KMS-11 (cell line): ENCODE data around the gene IGFBP6.

Source experiments
- H2AFZ ChIP-seq: fragments of 200-600 bp; sonication (generic); 2 replicates; pipeline ENCODE4 v1.6.1; 2016; ENCODE audit warnings: antibody characterized with exemption, mixed run types, low read depth
- H3K27ac ChIP-seq: fragments of 200-600 bp; sonication (generic); 2 replicates; pipeline ENCODE4 v1.6.1; 2016; ENCODE audit warnings: mild to moderate bottlenecking, mixed run types
- H3K27me3 ChIP-seq: fragments of 200-600 bp; sonication (generic); 2 replicates; pipeline ENCODE4 v1.6.1; 2017; ENCODE audit warnings: mild to moderate bottlenecking, low read depth, mixed run types, moderate library complexity; ENCODE audit not compliant: insufficient read depth
- H3K36me3 ChIP-seq: fragments of 200-600 bp; sonication (generic); 2 replicates; pipeline ENCODE4 v1.6.1; 2017; ENCODE audit warnings: mild to moderate bottlenecking, mixed run types; ENCODE audit not compliant: insufficient read depth
- H3K4me1 ChIP-seq: fragments of 200-600 bp; sonication (generic); 2 replicates; pipeline ENCODE4 v1.6.1; 2016; ENCODE audit warnings: mild to moderate bottlenecking, low read depth, mixed run types; ENCODE audit not compliant: poor library complexity, severe bottlenecking
- H3K4me2 ChIP-seq: fragments of 200-600 bp; sonication (generic); 2 replicates; pipeline ENCODE4 v1.7.0; 2016; ENCODE audit warnings: mild to moderate bottlenecking, mixed run types
- H3K4me3 ChIP-seq: fragments of 200-600 bp; sonication (generic); IDR thresholded peaks from 2 replicates; pipeline ENCODE4 v1.6.1; 2017; ENCODE audit warnings: low read depth, low read length, mixed read lengths; ENCODE audit not compliant: insufficient read depth
- H3K79me2 ChIP-seq: fragments of 200-600 bp; sonication (generic); 2 replicates; pipeline ENCODE4 v1.6.1; 2016; ENCODE audit warnings: low read depth, mixed run types; ENCODE audit not compliant: insufficient read depth
- H3K9ac ChIP-seq: fragments of 200-600 bp; sonication (generic); 2 replicates; pipeline ENCODE4 v1.6.1; 2016; ENCODE audit warnings: mild to moderate bottlenecking, mixed run types
- H4K20me1 ChIP-seq: fragments of 200-600 bp; sonication (generic); 2 replicates; pipeline ENCODE4 v1.6.1; 2016; ENCODE audit warnings: mild to moderate bottlenecking, mixed run types; ENCODE audit not compliant: insufficient read depth
- CTCF ChIP-seq: fragments of 200-600 bp; sonication (generic); conservative IDR thresholded peaks from 2 replicates; pipeline ENCODE4 v1.6.1; 2017; ENCODE audit warnings: low read depth, mild to moderate bottlenecking, antibody characterized with exemption, low read length, moderate library complexity, mixed read lengths

IGFBP6 gene

GRCh38 chr12:53124352-53124723 is 26.9 kb downstream of the IGFBP6 start:
- no peak overlapping the region for H3K27ac ChIP-seq
- H3K4me1 ChIP-seq = peaks cover 7% of the 10 kb centered on the region
- H3K9ac ChIP-seq = no peak overlapping the region
- no peak overlapping the region for H2AFZ ChIP-seq
- no peak for TF ChIP-seq CTCF
- H3K79me2 ChIP-seq = no peaks in the 10 kb centered on the region
- no peaks in the 10 kb centered on the region for H3K27me3 ChIP-seq
- no peaks in the 10 kb centered on the region for H3K36me3 ChIP-seq
- H3K4me3 ChIP-seq = no peak overlapping the region
- H3K4me2 ChIP-seq = no peak overlapping the region
- H4K20me1 ChIP-seq = no peaks in the 10 kb centered on the region

GRCh38 chr12:53127169-53127568 is 29.7 kb downstream of the IGFBP6 start:
- Histone ChIP-seq H3K79me2 (no peaks in the 10 kb centered on the region), H3K9ac (no peak overlapping the region), H3K4me1 (peaks cover 7% of the 10 kb centered on the region), H4K20me1 (no peaks in the 10 kb centered on the region), H3K27me3 (no peaks in the 10 kb centered on the region), H3K27ac (no peak overlapping the region), H3K4me3 (no peak overlapping the region), H3K36me3 (no peaks in the 10 kb centered on the region), H2AFZ (no peak overlapping the region), H3K4me2 (no peak overlapping the region)
- TF ChIP-seq CTCF = no peak

GRCh38 chr12:53128780-53129569 is 31.5 kb downstream of the IGFBP6 start:
- no peaks in the 10 kb centered on the region for H3K79me2 ChIP-seq
- no peak overlapping the region for H3K27ac ChIP-seq
- H3K9ac ChIP-seq = no peak overlapping the region
- no peak for TF ChIP-seq CTCF
- H4K20me1 ChIP-seq = no peaks in the 10 kb centered on the region
- no peak overlapping the region for H3K4me3 ChIP-seq
- H3K27me3 ChIP-seq = no peaks in the 10 kb centered on the region
- no peaks in the 10 kb centered on the region for H3K36me3 ChIP-seq
- no peak overlapping the region for H2AFZ ChIP-seq
- no peak overlapping the region for H3K4me2 ChIP-seq
- H3K4me1 ChIP-seq = peaks cover 7% of the 10 kb centered on the region

GRCh38 chr12:53131844-53132243 is 34.4 kb downstream of the IGFBP6 start:
- no peaks in the 10 kb centered on the region for H3K79me2 ChIP-seq
- no peak for TF ChIP-seq CTCF
- no peak overlapping the region for H2AFZ ChIP-seq
- H3K4me3 ChIP-seq = no peak overlapping the region
- H3K9ac ChIP-seq = no peak overlapping the region
- no peaks in the 10 kb centered on the region for H3K27me3 ChIP-seq
- peaks cover 7% of the 10 kb centered on the region for H3K4me1 ChIP-seq
- H4K20me1 ChIP-seq = no peaks in the 10 kb centered on the region
- no peak overlapping the region for H3K4me2 ChIP-seq
- H3K36me3 ChIP-seq = no peaks in the 10 kb centered on the region
- H3K27ac ChIP-seq = no peak overlapping the region
